SK-N-SH treated with all-trans-retinoic acid at 6 μM for 48 hours (cell line): Measurements from ENCODE around the gene CHKA.

Source experiments
- ARNTL ChIP-seq: fragments of 450-650 bp; formaldehyde crosslinking; IDR thresholded peaks from 2 replicates; pipeline ENCODE4 v1.5.0; 2020; ENCODE audit warnings: low read depth, mild to moderate bottlenecking, moderate library complexity, borderline replicate concordance
- SNAI2 ChIP-seq: fragments of 250-450 bp; sonication (Bioruptor Pico); IDR thresholded peaks from 2 replicates; pipeline ENCODE4 v1.5.0; 2020; ENCODE audit warnings: mild to moderate bottlenecking, moderate library complexity
- ZC3H10 ChIP-seq: fragments of 250-450 bp; sonication (Bioruptor Pico); IDR thresholded peaks from 2 replicates; pipeline ENCODE4 v1.5.1; 2021; ENCODE audit warnings: mild to moderate bottlenecking, moderate library complexity
- TF ChIP-seq, protein P1 (sequence below): fragments of 250-450 bp; sonication (Bioruptor Pico); IDR thresholded peaks from 2 replicates; pipeline ENCODE4 v1.5.1; 2020; ENCODE audit warnings: low read depth, mild to moderate bottlenecking, moderate library complexity

DNA sequence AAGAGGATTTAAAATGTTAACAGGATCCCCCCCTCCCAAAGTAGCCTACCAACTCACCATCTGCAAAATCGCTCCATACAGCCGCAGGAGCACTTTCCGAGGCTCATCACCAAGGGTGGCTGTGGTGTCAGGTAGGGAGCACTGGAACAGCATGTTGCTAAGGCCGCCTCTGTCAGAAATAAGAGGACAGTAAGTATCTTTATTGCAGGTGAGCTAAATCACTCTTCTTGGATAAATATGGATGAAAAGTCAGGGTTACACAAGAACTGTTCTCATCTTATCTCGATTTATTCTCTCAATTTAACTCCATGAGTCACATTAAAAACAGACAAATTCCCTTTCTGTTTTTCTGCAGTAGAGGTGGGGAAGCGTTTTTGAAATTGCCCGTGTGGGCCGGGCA lies 24.2 kb downstream of the CHKA start:
- TF ChIP-seq SNAI2 (CRISPR knock-in tag) (no peak), ZC3H10 (CRISPR knock-in tag) (no peak), ARNTL (CRISPR knock-in tag) (no peak)
- TF ChIP-seq, protein P1, sequence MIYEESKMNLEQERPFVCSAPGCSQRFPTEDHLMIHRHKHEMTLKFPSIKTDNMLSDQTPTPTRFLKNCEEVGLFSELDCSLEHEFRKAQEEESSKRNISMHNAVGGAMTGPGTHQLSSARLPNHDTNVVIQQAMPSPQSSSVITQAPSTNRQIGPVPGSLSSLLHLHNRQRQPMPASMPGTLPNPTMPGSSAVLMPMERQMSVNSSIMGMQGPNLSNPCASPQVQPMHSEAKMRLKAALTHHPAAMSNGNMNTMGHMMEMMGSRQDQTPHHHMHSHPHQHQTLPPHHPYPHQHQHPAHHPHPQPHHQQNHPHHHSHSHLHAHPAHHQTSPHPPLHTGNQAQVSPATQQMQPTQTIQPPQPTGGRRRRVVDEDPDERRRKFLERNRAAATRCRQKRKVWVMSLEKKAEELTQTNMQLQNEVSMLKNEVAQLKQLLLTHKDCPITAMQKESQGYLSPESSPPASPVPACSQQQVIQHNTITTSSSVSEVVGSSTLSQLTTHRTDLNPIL (CRISPR knock-in tag) = no peak
